Liver (tissue), 9 donors: ENCODE results near the gene FHOD1. TPM values are rescaled to one million over a fixed set of nuclear protein-coding genes. Genes with fewer than 3 reads are reported as not detected.

Experiments used
- DNase-seq: peaks from one replicate; pipeline ENCODE4 v3.0.0-alpha.2; 2017; ENCODE audit warnings: low spot score
- H3K27ac ChIP-seq, 2 donors: one replicate each; pipeline ENCODE4 v1.7.0; 2013; ENCODE audit warnings: inconsistent platforms in 2 of 2, low read length in 2 of 2, control low read depth in 1 of 2, low read depth in 1 of 2, mild to moderate bottlenecking in 1 of 2
- H3K27me3 ChIP-seq, 4 donors: one replicate each; pipeline versions ENCODE4 v1.6.1 to v1.7.0; 2013; ENCODE audit warnings: low read length in 3 of 4, inconsistent platforms in 1 of 4, mild to moderate bottlenecking in 1 of 4, moderate library complexity in 1 of 4; ENCODE audit not compliant: control insufficient read depth in 4 of 4, insufficient read depth in 4 of 4
- H3K36me3 ChIP-seq, 4 donors: one replicate each; pipeline versions ENCODE4 v1.6.1 to v1.7.0; 2013; ENCODE audit warnings: low read length in 3 of 4, mild to moderate bottlenecking in 3 of 4, low read depth in 1 of 4, moderate library complexity in 1 of 4; ENCODE audit not compliant: control insufficient read depth in 4 of 4, insufficient read depth in 3 of 4
- H3K4me1 ChIP-seq, 4 donors: one replicate each; pipeline versions ENCODE4 v1.6.1 to v1.7.0; 2013; ENCODE audit warnings: low read length in 3 of 4, mild to moderate bottlenecking in 3 of 4, moderate library complexity in 1 of 4; ENCODE audit not compliant: control insufficient read depth in 4 of 4, insufficient read depth in 4 of 4
- H3K4me3 ChIP-seq, 3 donors: one replicate each; pipeline versions ENCODE4 v1.6.1 to v1.7.0; 2013; ENCODE audit warnings: low read length in 3 of 3, control low read depth in 1 of 3, low read depth in 1 of 3, mild to moderate bottlenecking in 1 of 3
- H3K9ac ChIP-seq, 2 donors: one replicate each; pipeline ENCODE4 v1.7.0; 2013; ENCODE audit warnings: low read length in 2 of 2, mild to moderate bottlenecking in 2 of 2, moderate library complexity in 2 of 2, control low read depth in 1 of 2, low read depth in 1 of 2
- H3K9me3 ChIP-seq, 4 donors: one replicate each; pipeline versions ENCODE4 v1.6.1 to v1.7.0; 2013; ENCODE audit warnings: low read length in 3 of 4; ENCODE audit not compliant: control insufficient read depth in 4 of 4
- EGR1 ChIP-seq, 2 donors: IDR thresholded peaks; 2 replicates each; pipeline ENCODE4 v1.6.1; 2016 to 2018; ENCODE audit warnings: antibody characterized with exemption in 2 of 2, low read depth in 2 of 2
- FOXA1 ChIP-seq: IDR thresholded peaks from 2 replicates; pipeline ENCODE4 v1.6.1; 2016; ENCODE audit warnings: antibody characterized with exemption
- FOXA2 ChIP-seq: IDR thresholded peaks from 2 replicates; pipeline ENCODE4 v1.6.1; 2016; ENCODE audit warnings: antibody characterized with exemption
- GABPA ChIP-seq, 2 donors: IDR thresholded peaks in 1 of 2; conservative IDR thresholded peaks in 1 of 2; 2 replicates each; pipeline ENCODE4 v1.6.1; 2016; ENCODE audit warnings: antibody characterized with exemption in 2 of 2, mild to moderate bottlenecking in 1 of 2, moderate library complexity in 1 of 2
- HNF4A ChIP-seq, 2 donors: conservative IDR thresholded peaks; 2 replicates each; pipeline ENCODE4 v1.6.1; 2016; ENCODE audit warnings: antibody characterized with exemption in 2 of 2, mild to moderate bottlenecking in 2 of 2
- HNF4G ChIP-seq: IDR thresholded peaks from 2 replicates; pipeline ENCODE4 v1.6.1; 2016; ENCODE audit warnings: antibody characterized with exemption
- JUND ChIP-seq, 2 donors: IDR thresholded peaks; 2 replicates each; pipeline ENCODE4 v1.6.1; 2016; ENCODE audit warnings: antibody characterized with exemption in 2 of 2
- NR2F2 ChIP-seq: IDR thresholded peaks from 2 replicates; pipeline ENCODE4 v1.6.1; 2016; ENCODE audit warnings: antibody characterized with exemption
- RAD21 ChIP-seq, 2 donors: IDR thresholded peaks; 2 replicates each; pipeline ENCODE4 v1.6.1; 2016; ENCODE audit warnings: antibody characterized with exemption in 2 of 2, mild to moderate bottlenecking in 2 of 2
- RXRA ChIP-seq, 2 donors: IDR thresholded peaks; 2 replicates each; pipeline ENCODE4 v1.6.1; 2017 to 2018; ENCODE audit warnings: antibody characterized with exemption in 2 of 2, mild to moderate bottlenecking in 1 of 2
- SP1 ChIP-seq: IDR thresholded peaks from 2 replicates; pipeline ENCODE4 v1.6.1; 2018; ENCODE audit warnings: antibody characterized with exemption, mild to moderate bottlenecking
- TAF1 ChIP-seq: conservative IDR thresholded peaks from 2 replicates; pipeline ENCODE4 v1.6.1; 2016; ENCODE audit warnings: antibody characterized with exemption, mild to moderate bottlenecking
- YY1 ChIP-seq: IDR thresholded peaks from 2 replicates; pipeline ENCODE4 v1.6.1; 2016; ENCODE audit warnings: antibody characterized with exemption, mild to moderate bottlenecking
- WGBS: extraction: QIAGEN DNeasy Blood & Tissue Kit; methylation state at CpG from one replicate; pipeline ENCODE4 v1.1.7; 2013; 5-methylcytosine and 5-hydroxymethylcytosine counted together
- polyA plus RNA-seq, 2 donors: library from polyadenylated mRNA; stranded (reverse) in 1 of 2; unstranded in 1 of 2; fragments of 200-250 nt in 1 of 2; fragments of >200 nt in 1 of 2; fragmentation: Nextera tagmentation in 1 of 2; extraction: Ambion mirVana in 1 of 2; gene quantifications; one replicate each; pipeline versions ENCODE4 v1.2.1 to v1.2.3, GENCODE V29; 2013 to 2015
- total RNA-seq, 2 donors: library from RNA; depleted of rRNA; stranded (reverse); fragments of >200 nt; gene quantifications; one replicate each; pipeline ENCODE4 v1.2.3, GENCODE V29; 2014
- TF ChIP-seq, protein P1 (sequence below): IDR thresholded peaks from 2 replicates; pipeline ENCODE4 v1.6.1; 2016; ENCODE audit warnings: antibody characterized with exemption
- TF ChIP-seq, protein P2 (sequence below): fragments of 150-350 bp; IDR thresholded peaks from 2 replicates; pipeline ENCODE4 v1.5.1; 2017; ENCODE audit warnings: improper control_type of control experiment, low read depth, low read length; ENCODE audit not compliant: missing input control
- TF ChIP-seq, protein P3 (sequence below): IDR thresholded peaks from 2 replicates; pipeline ENCODE4 v1.6.1; 2016; ENCODE audit warnings: antibody characterized with exemption
- TF ChIP-seq, protein P4 (sequence below): IDR thresholded peaks from 2 replicates; pipeline ENCODE4 v1.6.1; 2016; ENCODE audit warnings: antibody characterized with exemption, mild to moderate bottlenecking
- TF ChIP-seq, protein P5 (sequence below): IDR thresholded peaks from 2 replicates; pipeline ENCODE4 v1.6.1; 2016; ENCODE audit warnings: antibody characterized with exemption
- donor health status: healthy.
- donor health status: healthy.
- donor health status: healthy.
- donor health status: healthy.
- donor health status: healthy.

Gene FHOD1
- total and polyA plus RNA-seq, 4 donors: 2.2 to 6.4 (median 4.1) TPM

DNA sequence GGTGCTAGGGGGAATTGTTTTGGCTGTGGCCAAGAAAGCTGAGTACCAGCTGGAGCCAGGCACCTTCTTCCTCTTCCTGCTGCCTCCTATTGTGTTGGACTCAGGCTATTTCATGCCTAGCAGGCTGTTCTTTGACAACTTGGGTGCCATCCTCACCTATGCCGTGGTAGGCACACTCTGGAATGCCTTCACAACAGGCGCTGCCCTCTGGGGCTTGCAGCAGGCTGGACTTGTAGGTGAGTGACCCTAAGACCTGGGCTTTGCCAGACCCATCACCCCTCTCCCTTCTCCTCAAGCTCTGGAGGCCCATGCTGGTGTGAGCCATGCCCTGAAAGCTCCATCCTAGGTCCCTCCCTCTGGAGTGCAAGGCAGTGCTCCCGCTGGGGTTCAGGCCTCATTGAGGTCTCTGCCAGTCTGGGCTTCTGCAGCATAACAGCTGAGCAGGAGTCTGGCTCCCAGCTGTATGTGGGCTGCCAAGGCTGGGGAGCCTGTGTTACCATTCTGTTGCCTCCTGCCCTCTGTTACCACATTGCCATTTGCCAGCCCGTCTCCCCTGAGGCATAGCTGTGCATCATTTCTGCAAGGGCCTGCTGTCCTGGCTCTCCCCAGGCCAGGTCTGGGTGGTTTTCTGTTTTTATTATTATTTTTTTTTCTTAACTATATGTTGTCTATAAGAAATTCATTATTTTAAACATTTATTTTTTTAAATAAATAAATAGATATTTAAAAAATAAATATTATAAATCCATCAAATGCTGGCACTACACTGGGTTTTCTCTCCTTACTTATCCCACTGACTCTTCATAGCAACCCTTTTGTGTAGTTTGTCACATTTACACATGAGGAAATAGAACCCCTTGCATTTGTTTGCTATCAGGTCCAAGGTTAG is 5.6 kb upstream of the FHOD1 start (continued):
- TF ChIP-seq FOXA2: no peak
- TF ChIP-seq SP1: no peak
- TF ChIP-seq NR2F2: no peak
- no peak for TF ChIP-seq EGR1 (IDR thresholded peaks at IDR 0.05; ENCODE audit: low read depth in 2 of 2)
- TF ChIP-seq HNF4A (conservative IDR thresholded peaks at IDR 0.05): no peak
- TF ChIP-seq RXRA (IDR thresholded peaks at IDR 0.05): no peak

DNA sequence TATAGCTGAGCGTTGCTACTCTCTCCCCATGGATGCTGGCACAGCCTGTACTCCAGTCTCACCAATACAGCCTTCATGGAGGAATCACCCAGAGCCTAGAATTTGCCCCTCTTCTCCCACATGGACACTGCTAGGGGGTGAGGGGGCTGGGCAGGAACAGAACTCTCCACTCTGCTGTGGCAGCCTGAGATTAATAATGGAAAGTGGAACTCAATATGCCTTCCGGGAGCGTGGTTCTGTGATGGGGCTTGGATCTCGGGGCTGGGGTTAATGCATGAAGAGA is 2.7 kb upstream of the FHOD1 start:
- H3K4me3 ChIP-seq: no peak overlapping the region
- no peak overlapping the region for H3K27ac ChIP-seq
- WGBS: 70% methylated on average over 4 of the region's 4 CpGs
- DNase-seq: no peak
- TF ChIP-seq GABPA (IDR thresholded peaks at IDR 0.05 in 1 of 2, conservative IDR thresholded peaks at IDR 0.05 in 1 of 2) (no peak), NR2F2 (no peak), YY1 (no peak), FOXA2 (no peak), HNF4A (conservative IDR thresholded peaks at IDR 0.05) (no peak), SP1 (no peak), JUND (IDR thresholded peaks at IDR 0.05) (no peak)
- TF ChIP-seq, protein P1, sequence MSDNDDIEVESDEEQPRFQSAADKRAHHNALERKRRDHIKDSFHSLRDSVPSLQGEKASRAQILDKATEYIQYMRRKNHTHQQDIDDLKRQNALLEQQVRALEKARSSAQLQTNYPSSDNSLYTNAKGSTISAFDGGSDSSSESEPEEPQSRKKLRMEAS: no peak
- no peaks in the 10 kb centered on the region for H3K36me3 ChIP-seq
- H3K9ac ChIP-seq: no peak overlapping the region
- H3K4me1 ChIP-seq: peaks cover 14 to 39% (median 26%) of the 10 kb centered on the region in 4 donors
- H3K27me3 ChIP-seq: peaks cover 0 to 13% (median 1%) of the 10 kb centered on the region in 4 donors
- no peaks in the 10 kb centered on the region for H3K9me3 ChIP-seq

DNA sequence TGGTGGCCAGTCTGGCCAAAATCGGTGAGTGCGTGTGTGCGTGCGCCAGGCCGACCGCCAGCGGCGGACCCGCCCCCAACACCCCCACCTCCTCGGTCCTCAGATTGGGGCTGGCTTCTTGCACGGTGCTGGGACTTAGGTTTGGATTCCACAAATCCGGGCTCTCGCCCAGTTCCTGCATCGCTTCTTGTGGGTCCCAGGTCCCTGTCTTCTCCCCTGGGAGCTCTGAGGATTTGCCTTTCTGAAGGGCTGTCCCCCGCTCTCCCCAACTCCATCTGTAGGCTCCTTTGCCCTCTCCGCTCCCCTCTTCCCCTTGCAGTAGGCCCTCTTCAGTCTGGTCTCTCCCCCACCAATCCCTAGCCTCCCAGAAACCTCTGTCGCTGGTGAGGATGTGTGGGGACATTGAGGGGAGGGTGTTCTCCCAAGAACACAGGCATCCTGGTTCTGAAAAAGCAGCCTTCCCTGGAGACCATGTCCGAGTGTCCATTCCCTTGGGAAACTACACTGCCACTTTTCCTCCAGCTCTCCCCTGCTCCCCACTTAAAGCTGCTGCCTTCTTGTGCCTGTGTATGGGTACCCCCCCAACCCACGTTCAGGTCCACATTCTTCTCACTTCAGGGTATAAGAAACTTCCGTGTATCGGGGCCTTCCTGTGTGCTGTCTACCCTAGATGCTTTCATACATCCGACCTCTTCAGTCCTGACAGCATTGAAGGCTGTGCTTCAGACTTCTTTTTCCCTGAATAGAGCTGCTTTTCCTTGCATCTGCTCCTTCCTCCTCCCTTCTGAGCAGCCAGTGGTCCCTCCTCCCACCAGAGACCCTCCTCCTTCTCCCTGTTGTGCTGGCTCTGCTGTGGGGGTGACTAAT is 2.1 kb upstream of the FHOD1 start:
- peak overlapping the region in 1 of 3 donors; percentile 43 for H3K4me3 ChIP-seq
- H3K9me3 ChIP-seq: no peaks in the 10 kb centered on the region
- H3K36me3 ChIP-seq: no peaks in the 10 kb centered on the region
- WGBS: 21% methylated on average over 22 of the region's 22 CpGs
- peaks cover 0 to 13% (median 1%) of the 10 kb centered on the region in 4 donors for H3K27me3 ChIP-seq
- TF ChIP-seq HNF4A (conservative IDR thresholded peaks at IDR 0.05) (no peak), TAF1 (no peak), FOXA2 (no peak), JUND (IDR thresholded peaks at IDR 0.05) (no peak), YY1 (no peak), FOXA1 (no peak), SP1 (no peak), RXRA (IDR thresholded peaks at IDR 0.05) (no peak), HNF4G (no peak), RAD21 (IDR thresholded peaks at IDR 0.05) (no peak), EGR1 (IDR thresholded peaks at IDR 0.05; ENCODE audit: low read depth in 2 of 2) (no peak), NR2F2 (no peak), GABPA (IDR thresholded peaks at IDR 0.05 in 1 of 2, conservative IDR thresholded peaks at IDR 0.05 in 1 of 2) (no peak)
- TF ChIP-seq, protein P1: no peak
- TF ChIP-seq, protein P2, sequence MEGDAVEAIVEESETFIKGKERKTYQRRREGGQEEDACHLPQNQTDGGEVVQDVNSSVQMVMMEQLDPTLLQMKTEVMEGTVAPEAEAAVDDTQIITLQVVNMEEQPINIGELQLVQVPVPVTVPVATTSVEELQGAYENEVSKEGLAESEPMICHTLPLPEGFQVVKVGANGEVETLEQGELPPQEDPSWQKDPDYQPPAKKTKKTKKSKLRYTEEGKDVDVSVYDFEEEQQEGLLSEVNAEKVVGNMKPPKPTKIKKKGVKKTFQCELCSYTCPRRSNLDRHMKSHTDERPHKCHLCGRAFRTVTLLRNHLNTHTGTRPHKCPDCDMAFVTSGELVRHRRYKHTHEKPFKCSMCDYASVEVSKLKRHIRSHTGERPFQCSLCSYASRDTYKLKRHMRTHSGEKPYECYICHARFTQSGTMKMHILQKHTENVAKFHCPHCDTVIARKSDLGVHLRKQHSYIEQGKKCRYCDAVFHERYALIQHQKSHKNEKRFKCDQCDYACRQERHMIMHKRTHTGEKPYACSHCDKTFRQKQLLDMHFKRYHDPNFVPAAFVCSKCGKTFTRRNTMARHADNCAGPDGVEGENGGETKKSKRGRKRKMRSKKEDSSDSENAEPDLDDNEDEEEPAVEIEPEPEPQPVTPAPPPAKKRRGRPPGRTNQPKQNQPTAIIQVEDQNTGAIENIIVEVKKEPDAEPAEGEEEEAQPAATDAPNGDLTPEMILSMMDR: no peak
- TF ChIP-seq, protein P3, sequence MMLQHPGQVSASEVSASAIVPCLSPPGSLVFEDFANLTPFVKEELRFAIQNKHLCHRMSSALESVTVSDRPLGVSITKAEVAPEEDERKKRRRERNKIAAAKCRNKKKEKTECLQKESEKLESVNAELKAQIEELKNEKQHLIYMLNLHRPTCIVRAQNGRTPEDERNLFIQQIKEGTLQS: no peak
- TF ChIP-seq, protein P4, sequence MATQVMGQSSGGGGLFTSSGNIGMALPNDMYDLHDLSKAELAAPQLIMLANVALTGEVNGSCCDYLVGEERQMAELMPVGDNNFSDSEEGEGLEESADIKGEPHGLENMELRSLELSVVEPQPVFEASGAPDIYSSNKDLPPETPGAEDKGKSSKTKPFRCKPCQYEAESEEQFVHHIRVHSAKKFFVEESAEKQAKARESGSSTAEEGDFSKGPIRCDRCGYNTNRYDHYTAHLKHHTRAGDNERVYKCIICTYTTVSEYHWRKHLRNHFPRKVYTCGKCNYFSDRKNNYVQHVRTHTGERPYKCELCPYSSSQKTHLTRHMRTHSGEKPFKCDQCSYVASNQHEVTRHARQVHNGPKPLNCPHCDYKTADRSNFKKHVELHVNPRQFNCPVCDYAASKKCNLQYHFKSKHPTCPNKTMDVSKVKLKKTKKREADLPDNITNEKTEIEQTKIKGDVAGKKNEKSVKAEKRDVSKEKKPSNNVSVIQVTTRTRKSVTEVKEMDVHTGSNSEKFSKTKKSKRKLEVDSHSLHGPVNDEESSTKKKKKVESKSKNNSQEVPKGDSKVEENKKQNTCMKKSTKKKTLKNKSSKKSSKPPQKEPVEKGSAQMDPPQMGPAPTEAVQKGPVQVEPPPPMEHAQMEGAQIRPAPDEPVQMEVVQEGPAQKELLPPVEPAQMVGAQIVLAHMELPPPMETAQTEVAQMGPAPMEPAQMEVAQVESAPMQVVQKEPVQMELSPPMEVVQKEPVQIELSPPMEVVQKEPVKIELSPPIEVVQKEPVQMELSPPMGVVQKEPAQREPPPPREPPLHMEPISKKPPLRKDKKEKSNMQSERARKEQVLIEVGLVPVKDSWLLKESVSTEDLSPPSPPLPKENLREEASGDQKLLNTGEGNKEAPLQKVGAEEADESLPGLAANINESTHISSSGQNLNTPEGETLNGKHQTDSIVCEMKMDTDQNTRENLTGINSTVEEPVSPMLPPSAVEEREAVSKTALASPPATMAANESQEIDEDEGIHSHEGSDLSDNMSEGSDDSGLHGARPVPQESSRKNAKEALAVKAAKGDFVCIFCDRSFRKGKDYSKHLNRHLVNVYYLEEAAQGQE: no peak
- TF ChIP-seq, protein P5, sequence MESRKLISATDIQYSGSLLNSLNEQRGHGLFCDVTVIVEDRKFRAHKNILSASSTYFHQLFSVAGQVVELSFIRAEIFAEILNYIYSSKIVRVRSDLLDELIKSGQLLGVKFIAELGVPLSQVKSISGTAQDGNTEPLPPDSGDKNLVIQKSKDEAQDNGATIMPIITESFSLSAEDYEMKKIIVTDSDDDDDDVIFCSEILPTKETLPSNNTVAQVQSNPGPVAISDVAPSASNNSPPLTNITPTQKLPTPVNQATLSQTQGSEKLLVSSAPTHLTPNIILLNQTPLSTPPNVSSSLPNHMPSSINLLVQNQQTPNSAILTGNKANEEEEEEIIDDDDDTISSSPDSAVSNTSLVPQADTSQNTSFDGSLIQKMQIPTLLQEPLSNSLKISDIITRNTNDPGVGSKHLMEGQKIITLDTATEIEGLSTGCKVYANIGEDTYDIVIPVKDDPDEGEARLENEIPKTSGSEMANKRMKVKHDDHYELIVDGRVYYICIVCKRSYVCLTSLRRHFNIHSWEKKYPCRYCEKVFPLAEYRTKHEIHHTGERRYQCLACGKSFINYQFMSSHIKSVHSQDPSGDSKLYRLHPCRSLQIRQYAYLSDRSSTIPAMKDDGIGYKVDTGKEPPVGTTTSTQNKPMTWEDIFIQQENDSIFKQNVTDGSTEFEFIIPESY: no peak
- no peak overlapping the region for H3K27ac ChIP-seq
- H3K9ac ChIP-seq: no peak overlapping the region
- H3K4me1 ChIP-seq: peaks cover 17 to 44% (median 28%) of the 10 kb centered on the region in 4 donors
- no peak for DNase-seq
